Measurements from ENCODE around the gene CCDC14.

CCDC14 gene

GRCh38 chr3:123877965-123878364, 83.1 kb downstream of the CCDC14 start:
- DNase-seq (ENCODE audit: low read depth): no peak
- H3K4me3 ChIP-seq (ENCODE audit: low read length): no peak overlapping the region
- no peak for TF ChIP-seq CTCF (conservative IDR thresholded peaks at IDR 0.05; ENCODE audit: low read length)

GRCh38 chr3:123877466-123877865, 83.6 kb downstream of the CCDC14 start:
- no peak overlapping the region for H3K4me3 ChIP-seq (ENCODE audit: low read length)
- DNase-seq (ENCODE audit: low read depth): no peak
- TF ChIP-seq CTCF (conservative IDR thresholded peaks at IDR 0.05; ENCODE audit: low read length): no peak

- no peak overlapping the region for H3K4me3 ChIP-seq (ENCODE audit: low read length)
- DNase-seq (ENCODE audit: low read depth): no peak
- TF ChIP-seq CTCF (conservative IDR thresholded peaks at IDR 0.05; ENCODE audit: low read length): peak; percentile 21
Measured at GRCh38 chr3:123876858-123877257, 84.2 kb downstream of the CCDC14 start.

- DNase-seq (ENCODE audit: low read depth): no peak
- TF ChIP-seq CTCF (conservative IDR thresholded peaks at IDR 0.05; ENCODE audit: low read length): no peak
- no peak overlapping the region for H3K4me3 ChIP-seq (ENCODE audit: low read length)
Measured at GRCh38 chr3:123872621-123873020, 88.4 kb downstream of the CCDC14 start.

GRCh38 chr3:123871946-123872345, 89.1 kb downstream of the CCDC14 start:
- no peak overlapping the region for H3K4me3 ChIP-seq (ENCODE audit: low read length)
- no peak for DNase-seq (ENCODE audit: low read depth)
- no peak for TF ChIP-seq CTCF (conservative IDR thresholded peaks at IDR 0.05; ENCODE audit: low read length)

- TF ChIP-seq CTCF (conservative IDR thresholded peaks at IDR 0.05; ENCODE audit: low read length): no peak
- DNase-seq (ENCODE audit: low read depth): peak; percentile 35
- no peak overlapping the region for H3K4me3 ChIP-seq (ENCODE audit: low read length)
Measured at GRCh38 chr3:123870033-123870432, 91.0 kb downstream of the CCDC14 start.

GRCh38 chr3:123869165-123869564, 91.9 kb downstream of the CCDC14 start:
- DNase-seq (ENCODE audit: low read depth): no peak
- H3K4me3 ChIP-seq (ENCODE audit: low read length): no peak overlapping the region

More at GRCh38 chr3:123869165-123869564, 91.9 kb downstream of the CCDC14 start:
- no peak for TF ChIP-seq CTCF (conservative IDR thresholded peaks at IDR 0.05; ENCODE audit: low read length)

All from AG10803 (cell line).